ENCODE results near the gene KCNJ8. TPM values are rescaled to one million over a fixed set of nuclear protein-coding genes. Genes with fewer than 3 reads are reported as not detected.
"Not testable (repeated sequence)": the region's sequence is repeated elsewhere in the genome, so short reads cannot be mapped to it uniquely, and the experiment has no call there.

Gene KCNJ8
- total RNA-seq (2014; rRNA removed; shearing (Covaris generic)), result not detected in 2 replicates

GRCh38 chr12:21774358-21775132 is at the start of gene KCNJ8:
Gene KCNJ8, minus strand, starts transcription at chr12:21774706. Its CDS starts 1,090 bp downstream, at chr12:21773616.
- in situ Hi-C loops (cut with HindIII; ENCODE audit: low sequenced_read_pairs), result no loop called here

GRCh38 chr12:21823581-21823980 is 49.1 kb upstream of the KCNJ8 start:
- in situ Hi-C loops (cut with HindIII; ENCODE audit: low sequenced_read_pairs), result no loop called here
- DNase-seq (ENCODE audit: low spot score), result no peak

More at GRCh38 chr12:21774358-21775132, at the start of gene KCNJ8:
- DNase-seq (ENCODE audit: low spot score), result no peak

- in situ Hi-C loops (cut with HindIII; ENCODE audit: low sequenced_read_pairs), result no loop called here
- DNase-seq (ENCODE audit: low spot score), result no peak
These were observed 45.2 kb upstream of the KCNJ8 start for GRCh38 chr12:21819678-21820077.

GRCh38 chr12:21819236-21819635 is 44.7 kb upstream of the KCNJ8 start:
- DNase-seq (ENCODE audit: low spot score), result no peak
- in situ Hi-C loops (cut with HindIII; ENCODE audit: low sequenced_read_pairs), result no loop called here

GRCh38 chr12:21818627-21819026 is 44.1 kb upstream of the KCNJ8 start:
- no peak for DNase-seq (ENCODE audit: low spot score)
- in situ Hi-C loops (cut with HindIII; ENCODE audit: low sequenced_read_pairs), result no loop called here

- no peak for DNase-seq (ENCODE audit: low spot score)
- in situ Hi-C loops (cut with HindIII; ENCODE audit: low sequenced_read_pairs), result no loop called here
These were observed 41.0 kb upstream of the KCNJ8 start for GRCh38 chr12:21815306-21816062.

- DNase-seq (ENCODE audit: low spot score), result no peak
- in situ Hi-C loops (cut with HindIII; ENCODE audit: low sequenced_read_pairs), result no loop called here
These were observed 40.3 kb upstream of the KCNJ8 start for GRCh38 chr12:21814814-21815213.

- in situ Hi-C loops (cut with HindIII; ENCODE audit: low sequenced_read_pairs), result no loop called here
These were observed 39.8 kb upstream of the KCNJ8 start for GRCh38 chr12:21814327-21814726.

GRCh38 chr12:21813751-21814150 is 39.2 kb upstream of the KCNJ8 start:
- DNase-seq (ENCODE audit: low spot score), result no peak
- in situ Hi-C loops (cut with HindIII; ENCODE audit: low sequenced_read_pairs), result no loop called here

More at GRCh38 chr12:21814327-21814726, 39.8 kb upstream of the KCNJ8 start:
- no peak for DNase-seq (ENCODE audit: low spot score)

- in situ Hi-C loops (cut with HindIII; ENCODE audit: low sequenced_read_pairs), result no loop called here
These were observed 38.6 kb upstream of the KCNJ8 start for GRCh38 chr12:21813125-21813524.

GRCh38 chr12:21812340-21812739 is 37.8 kb upstream of the KCNJ8 start:
- in situ Hi-C loops (cut with HindIII; ENCODE audit: low sequenced_read_pairs); DNase-seq (ENCODE audit: low spot score): not testable (repeated sequence)

More at GRCh38 chr12:21813125-21813524, 38.6 kb upstream of the KCNJ8 start:
- no peak for DNase-seq (ENCODE audit: low spot score)

- DNase-seq (ENCODE audit: low spot score), result no peak
- in situ Hi-C loops (cut with HindIII; ENCODE audit: low sequenced_read_pairs), result no loop called here
These were observed 34.6 kb upstream of the KCNJ8 start for GRCh38 chr12:21809100-21809499.

- no peak for DNase-seq (ENCODE audit: low spot score)
- in situ Hi-C loops (cut with HindIII; ENCODE audit: low sequenced_read_pairs), result no loop called here
These were observed 31.7 kb upstream of the KCNJ8 start for GRCh38 chr12:21806255-21806654.

GRCh38 chr12:21801522-21802288 is 27.2 kb upstream of the KCNJ8 start:
- in situ Hi-C loops (cut with HindIII; ENCODE audit: low sequenced_read_pairs), result no loop called here
- no peak for DNase-seq (ENCODE audit: low spot score)

GRCh38 chr12:21800011-21800410 is 25.5 kb upstream of the KCNJ8 start:
- no peak for DNase-seq (ENCODE audit: low spot score)
- in situ Hi-C loops (cut with HindIII; ENCODE audit: low sequenced_read_pairs), result no loop called here

- no peak for DNase-seq (ENCODE audit: low spot score)
- in situ Hi-C loops (cut with HindIII; ENCODE audit: low sequenced_read_pairs), result no loop called here
These were observed 23.0 kb upstream of the KCNJ8 start for GRCh38 chr12:21797539-21797938.

- DNase-seq (ENCODE audit: low spot score), result no peak
- in situ Hi-C loops (cut with HindIII; ENCODE audit: low sequenced_read_pairs), result no loop called here
These were observed 21.3 kb upstream of the KCNJ8 start for GRCh38 chr12:21795648-21796328.

- in situ Hi-C loops (cut with HindIII; ENCODE audit: low sequenced_read_pairs); DNase-seq (ENCODE audit: low spot score): not testable (repeated sequence)
These were observed 20.5 kb upstream of the KCNJ8 start for GRCh38 chr12:21794807-21795595.
